Right lobe of liver (tissue), 4 donors: Measurements from ENCODE around the gene SARS2.

ENCODE experiments used
- CTCF ChIP-seq, 4 donors: fragments of 200-600 bp in 3 of 4; fragments of 450-650 bp in 1 of 4; IDR thresholded peaks; one replicate each; pipeline versions ENCODE4 v1.5.1 to v1.8.0; 2016 to 2022; ENCODE audit warnings: antibody characterized with exemption in 4 of 4, mild to moderate bottlenecking in 2 of 4
- POLR2A ChIP-seq: fragments of 450-650 bp; IDR thresholded peaks from one replicate; pipeline ENCODE4 v1.6.1; 2017; ENCODE audit warnings: antibody characterized with exemption, mild to moderate bottlenecking
- donor health status: DM: no; HTN: no; CAD: no.
- donor health status: DM: no; HTN: no; CAD: no.
- donor health status: DM: no; HTN: yes; CAD: no.

DNA sequence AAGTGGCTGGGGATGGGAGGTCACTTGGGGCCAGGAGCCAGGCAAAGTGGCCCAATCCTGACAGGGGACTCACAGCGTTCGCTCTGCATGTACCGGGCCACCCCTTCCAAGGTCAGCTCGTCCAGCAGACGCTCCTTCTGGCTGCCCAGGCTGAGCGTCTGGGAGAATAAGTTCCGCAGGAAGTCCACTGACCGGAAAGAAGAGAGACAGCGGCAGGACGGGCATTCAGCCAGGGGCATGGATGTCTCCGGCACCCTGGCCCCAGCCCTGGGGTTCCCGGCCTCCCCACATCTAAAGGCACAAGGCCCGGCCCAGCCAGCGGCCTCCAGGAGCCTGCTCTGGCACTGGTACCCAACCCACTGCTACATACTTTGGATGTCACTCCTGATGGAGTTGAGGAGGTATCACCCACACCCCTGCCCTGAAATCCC, 37.2 kb downstream of the SARS2 start:
- TF ChIP-seq CTCF (IDR thresholded peaks at IDR 0.05): no peak
- no peak for TF ChIP-seq POLR2A
